Ovary (tissue), 3 donors: Measurements from ENCODE around the gene P2RY11.

Experiments used
- CTCF ChIP-seq, 3 donors: fragments of 450-650 bp in 2 of 3; fragments of 200-600 bp in 1 of 3; IDR thresholded peaks; one replicate each; pipeline versions ENCODE4 v1.5.1 to v1.8.0; 2016 to 2022; ENCODE audit warnings: antibody characterized with exemption in 3 of 3, mild to moderate bottlenecking in 1 of 3
- POLR2A ChIP-seq: fragments of 450-650 bp; IDR thresholded peaks from one replicate; pipeline ENCODE4 v1.6.1; 2017; ENCODE audit warnings: antibody characterized with exemption, mild to moderate bottlenecking, moderate library complexity
- donor health status: DM: no; HTN: no; CAD: no.

GRCh38 chr19:10114651-10115391 is 3.3 kb downstream of the P2RY11 start:
- TF ChIP-seq CTCF (IDR thresholded peaks at IDR 0.05) = no peak
- TF ChIP-seq POLR2A = no peak
